Neural cell (in vitro differentiated cells): ENCODE measurements around the gene ANGPTL7. TPM values are rescaled to one million over a fixed set of nuclear protein-coding genes. Genes with fewer than 3 reads are reported as not detected.

ENCODE experiments used
- H2AFZ ChIP-seq: fragments of 200-600, 300-800 bp; sonication (generic), shearing (Covaris generic); 2 replicates; pipeline ENCODE4 v1.6.0; 2014; ENCODE audit warnings: low read depth, mild to moderate bottlenecking, antibody characterized with exemption, low read length, moderate library complexity
- H3F3A ChIP-seq: fragments of 200-600 bp; shearing (Covaris generic); 2 replicates; pipeline ENCODE4 v1.6.1; 2016; ENCODE audit warnings: mild to moderate bottlenecking, moderate library complexity, mixed read lengths, antibody characterized with exemption, low read length; ENCODE audit not compliant: insufficient read depth, poor library complexity, severe bottlenecking
- H3K27ac ChIP-seq: fragments of 200-600, 300-800 bp; sonication (generic), shearing (Covaris generic); 2 replicates; pipeline ENCODE4 v1.5.1; 2014; ENCODE audit warnings: mild to moderate bottlenecking, low read length, moderate library complexity
- H3K27me3 ChIP-seq: fragments of 300-800, 200-600 bp; sonication (generic), shearing (Covaris generic); 2 replicates; pipeline ENCODE4 v1.6.0; 2014; ENCODE audit warnings: mild to moderate bottlenecking, low read depth, low read length, moderate library complexity; ENCODE audit not compliant: insufficient read depth
- H3K36me3 ChIP-seq: fragments of 300-800, 200-600 bp; sonication (generic), shearing (Covaris generic); 2 replicates; pipeline ENCODE4 v1.5.1; 2014; ENCODE audit warnings: mild to moderate bottlenecking, antibody characterized with exemption, low read length, moderate library complexity; ENCODE audit not compliant: insufficient read depth
- H3K4me2 ChIP-seq: fragments of 300-800, 200-600 bp; sonication (generic), shearing (Covaris generic); 2 replicates; pipeline ENCODE4 v1.6.0; 2014; ENCODE audit warnings: mild to moderate bottlenecking, low read length
- H3K4me3 ChIP-seq: fragments of 300-800, 200-600 bp; sonication (generic), shearing (Covaris generic); 2 replicates; pipeline ENCODE4 v1.5.1; 2014; ENCODE audit warnings: mild to moderate bottlenecking, low read length, moderate library complexity
- H3K79me2 ChIP-seq: fragments of 200-600 bp; shearing (Covaris generic); replicated peaks from 2 replicates; pipeline ENCODE4 v1.6.0; 2014; ENCODE audit warnings: mild to moderate bottlenecking, low read length, moderate library complexity; ENCODE audit not compliant: insufficient read depth
- H3K9ac ChIP-seq: fragments of 300-800, 200-600 bp; sonication (generic), shearing (Covaris generic); 2 replicates; pipeline ENCODE4 v1.6.1; 2016; ENCODE audit warnings: mild to moderate bottlenecking, low read length, mixed read lengths
- H3K9me2 ChIP-seq: fragments of 200-600 bp; shearing (Covaris generic); 2 replicates; pipeline ENCODE4 v1.6.1; 2016; ENCODE audit warnings: mild to moderate bottlenecking, low read length, mixed read lengths; ENCODE audit not compliant: insufficient read depth
- H3K9me3 ChIP-seq: fragments of 200-600, 300-800 bp; sonication (generic), shearing (Covaris generic); 2 replicates; pipeline ENCODE4 v1.6.1; 2016; ENCODE audit warnings: mild to moderate bottlenecking, mixed run types, low read length, moderate library complexity, mixed read lengths
- H4K20me1 ChIP-seq: fragments of 200-600 bp; shearing (Covaris generic); 2 replicates; pipeline ENCODE4 v1.6.1; 2016; ENCODE audit warnings: mild to moderate bottlenecking, mixed run types; ENCODE audit not compliant: insufficient read depth
- CTCF ChIP-seq: fragments of 450-650 bp; IDR thresholded peaks from 2 replicates; pipeline ENCODE4 v1.5.1; 2014; ENCODE audit warnings: antibody characterized with exemption, mild to moderate bottlenecking, moderate library complexity; ENCODE audit not compliant: poor library complexity, severe bottlenecking
- EP300 ChIP-seq: fragments of 450-650 bp; conservative IDR thresholded peaks from 2 replicates; pipeline ENCODE4 v1.6.1; 2014; ENCODE audit warnings: antibody characterized with exemption, mild to moderate bottlenecking, moderate library complexity; ENCODE audit not compliant: poor library complexity, severe bottlenecking
- EZH2 ChIP-seq: fragments of 200-600, 300-800 bp; shearing (Covaris generic), sonication (generic); IDR thresholded peaks from 2 replicates; pipeline ENCODE4 v1.6.1; 2014; ENCODE audit warnings: antibody characterized with exemption, low read length, borderline replicate concordance, mild to moderate bottlenecking; ENCODE audit not compliant: insufficient read depth, poor library complexity, severe bottlenecking
- MXI1 ChIP-seq: fragments of 450-650 bp; conservative IDR thresholded peaks from 2 replicates; pipeline ENCODE4 v1.6.1; 2014; ENCODE audit warnings: antibody characterized with exemption, mild to moderate bottlenecking; ENCODE audit not compliant: poor library complexity, severe bottlenecking
- POLR2AphosphoS5 ChIP-seq: IDR thresholded peaks from 2 replicates; pipeline ENCODE4 v1.6.1; 2012
- RAD21 ChIP-seq: fragments of 450-650 bp; conservative IDR thresholded peaks from 2 replicates; pipeline ENCODE4 v1.6.1; 2014; ENCODE audit warnings: antibody characterized with exemption, mild to moderate bottlenecking, moderate library complexity
- REST ChIP-seq: IDR thresholded peaks from 2 replicates; pipeline ENCODE4 v1.6.1; 2012; ENCODE audit warnings: borderline replicate concordance
- SMC3 ChIP-seq: fragments of 450-650 bp; conservative IDR thresholded peaks from 2 replicates; pipeline ENCODE4 v1.6.1; 2014; ENCODE audit warnings: antibody characterized with exemption, mild to moderate bottlenecking, moderate library complexity; ENCODE audit not compliant: poor library complexity
- TAF1 ChIP-seq: IDR thresholded peaks from 2 replicates; pipeline ENCODE4 v1.6.1; 2012; ENCODE audit warnings: low read depth
- polyA plus RNA-seq: library from polyadenylated mRNA; depleted of rRNA; stranded (reverse); fragments of >200 nt; gene quantifications from 2 replicates; pipeline ENCODE4 v1.2.3, GENCODE V29; 2014

The ANGPTL7 gene
- polyA plus RNA-seq, 1 donor from 2014 or later: not detected

GRCh38 chr1:11180342-11180744 is 8.8 kb upstream of the ANGPTL7 start:
- Histone ChIP-seq H3K27me3 (no peaks in the 10 kb centered on the region), H3K36me3 (peaks cover 4% of the 10 kb centered on the region), H3F3A (peaks cover 10% of the 10 kb centered on the region), H3K79me2 (no peaks in the 10 kb centered on the region), H3K4me2 (no peak overlapping the region), H3K4me3 (no peak overlapping the region), H3K27ac (peak overlapping the region; percentile 75), H2AFZ (no peak overlapping the region), H4K20me1 (no peaks in the 10 kb centered on the region), H3K9ac (no peak overlapping the region), H3K9me3 (no peaks in the 10 kb centered on the region), H3K9me2 (no peaks in the 10 kb centered on the region)
- TF ChIP-seq RAD21 (no peak), SMC3 (no peak), CTCF (no peak), POLR2AphosphoS5 (no peak)

- H2AFZ ChIP-seq: no peak overlapping the region
- H3K36me3 ChIP-seq: peaks cover 4% of the 10 kb centered on the region
- H3K9me3 ChIP-seq: no peaks in the 10 kb centered on the region
- H3K4me3 ChIP-seq: no peak overlapping the region
- no peak overlapping the region for H3K27ac ChIP-seq
- H3K9me2 ChIP-seq: no peaks in the 10 kb centered on the region
- H3K79me2 ChIP-seq: no peaks in the 10 kb centered on the region
- H3F3A ChIP-seq: peaks cover 10% of the 10 kb centered on the region
- TF ChIP-seq REST: no peak
- TF ChIP-seq CTCF: no peak
- TF ChIP-seq TAF1: no peak
- no peak for TF ChIP-seq MXI1
- no peak for TF ChIP-seq EZH2
- TF ChIP-seq EP300: no peak
- no peak for TF ChIP-seq POLR2AphosphoS5
- no peak for TF ChIP-seq SMC3
- no peak for TF ChIP-seq RAD21
- no peaks in the 10 kb centered on the region for H4K20me1 ChIP-seq
- H3K27me3 ChIP-seq: no peaks in the 10 kb centered on the region
- H3K4me2 ChIP-seq: no peak overlapping the region
- no peak overlapping the region for H3K9ac ChIP-seq
Observed at GRCh38 chr1:11182884-11183283, 6.3 kb upstream of the ANGPTL7 start.
